Measurements from ENCODE around the gene DRG2.

DNA sequence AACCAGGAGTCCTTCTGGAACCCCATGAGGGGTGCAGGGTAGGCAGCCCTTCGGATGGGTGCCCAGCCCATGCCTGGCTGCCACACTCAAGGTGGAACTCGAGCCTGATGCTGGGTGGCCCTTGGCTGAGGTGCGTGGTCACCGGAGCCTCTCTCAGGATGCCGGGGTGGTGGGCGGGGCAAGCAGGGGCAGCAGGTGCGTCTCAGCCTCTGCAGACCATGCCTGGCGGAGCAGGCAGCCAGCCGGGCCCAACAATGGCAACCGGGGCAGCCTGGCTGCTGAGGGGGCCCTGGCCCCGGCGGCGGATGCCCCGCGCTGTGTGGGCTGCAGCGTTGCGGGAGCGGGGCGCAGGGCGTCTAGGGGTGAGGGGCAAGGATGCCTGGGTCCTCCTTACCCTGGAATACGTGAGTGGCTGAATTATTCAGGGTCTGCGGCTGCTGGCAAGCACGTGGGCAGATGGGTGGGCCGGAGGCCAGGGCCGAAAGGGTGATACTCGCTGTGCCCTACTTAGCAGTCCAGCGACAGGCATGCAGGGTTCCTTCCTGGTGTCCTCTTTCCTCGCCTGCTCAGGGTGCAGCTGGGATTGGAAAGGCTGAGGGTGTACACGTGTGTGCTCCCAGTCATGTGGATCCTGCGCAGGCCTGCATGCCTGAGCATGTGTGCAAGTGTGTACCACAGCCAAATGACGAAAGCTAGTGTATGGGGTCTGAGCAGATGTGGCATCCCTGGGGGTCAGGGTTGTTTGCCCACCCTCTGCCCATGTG is 35.4 kb downstream of the DRG2 start:
- TF ChIP-seq, protein P1, sequence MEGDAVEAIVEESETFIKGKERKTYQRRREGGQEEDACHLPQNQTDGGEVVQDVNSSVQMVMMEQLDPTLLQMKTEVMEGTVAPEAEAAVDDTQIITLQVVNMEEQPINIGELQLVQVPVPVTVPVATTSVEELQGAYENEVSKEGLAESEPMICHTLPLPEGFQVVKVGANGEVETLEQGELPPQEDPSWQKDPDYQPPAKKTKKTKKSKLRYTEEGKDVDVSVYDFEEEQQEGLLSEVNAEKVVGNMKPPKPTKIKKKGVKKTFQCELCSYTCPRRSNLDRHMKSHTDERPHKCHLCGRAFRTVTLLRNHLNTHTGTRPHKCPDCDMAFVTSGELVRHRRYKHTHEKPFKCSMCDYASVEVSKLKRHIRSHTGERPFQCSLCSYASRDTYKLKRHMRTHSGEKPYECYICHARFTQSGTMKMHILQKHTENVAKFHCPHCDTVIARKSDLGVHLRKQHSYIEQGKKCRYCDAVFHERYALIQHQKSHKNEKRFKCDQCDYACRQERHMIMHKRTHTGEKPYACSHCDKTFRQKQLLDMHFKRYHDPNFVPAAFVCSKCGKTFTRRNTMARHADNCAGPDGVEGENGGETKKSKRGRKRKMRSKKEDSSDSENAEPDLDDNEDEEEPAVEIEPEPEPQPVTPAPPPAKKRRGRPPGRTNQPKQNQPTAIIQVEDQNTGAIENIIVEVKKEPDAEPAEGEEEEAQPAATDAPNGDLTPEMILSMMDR (IDR thresholded peaks at IDR 0.05), result no peak
- TF ChIP-seq POLR2A (IDR thresholded peaks at IDR 0.05), result no peak
- TF ChIP-seq EP300 (IDR thresholded peaks at IDR 0.05), result no peak
- TF ChIP-seq POLR2AphosphoS5 (IDR thresholded peaks at IDR 0.05), result no peak
